Neural cell (in vitro differentiated cells): ENCODE data around the gene NRXN2.

Experiments used
- EP300 ChIP-seq: fragments of 450-650 bp; conservative IDR thresholded peaks from 2 replicates; pipeline ENCODE4 v1.6.1; 2014; ENCODE audit warnings: antibody characterized with exemption, mild to moderate bottlenecking, moderate library complexity; ENCODE audit not compliant: poor library complexity, severe bottlenecking
- EZH2 ChIP-seq: fragments of 200-600, 300-800 bp; shearing (Covaris generic), sonication (generic); IDR thresholded peaks from 2 replicates; pipeline ENCODE4 v1.6.1; 2014; ENCODE audit warnings: antibody characterized with exemption, low read length, borderline replicate concordance, mild to moderate bottlenecking; ENCODE audit not compliant: insufficient read depth, poor library complexity, severe bottlenecking
- POLR2AphosphoS5 ChIP-seq: IDR thresholded peaks from 2 replicates; pipeline ENCODE4 v1.6.1; 2012
- RAD21 ChIP-seq: fragments of 450-650 bp; conservative IDR thresholded peaks from 2 replicates; pipeline ENCODE4 v1.6.1; 2014; ENCODE audit warnings: antibody characterized with exemption, mild to moderate bottlenecking, moderate library complexity
- TAF1 ChIP-seq: IDR thresholded peaks from 2 replicates; pipeline ENCODE4 v1.6.1; 2012; ENCODE audit warnings: low read depth
- TF ChIP-seq, protein P1 (sequence below): fragments of 450-650 bp; IDR thresholded peaks from 2 replicates; pipeline ENCODE4 v1.5.1; 2014; ENCODE audit warnings: antibody characterized with exemption, mild to moderate bottlenecking, moderate library complexity; ENCODE audit not compliant: poor library complexity, severe bottlenecking
- TF ChIP-seq, protein P2 (sequence below): IDR thresholded peaks from 2 replicates; pipeline ENCODE4 v1.6.1; 2012; ENCODE audit warnings: borderline replicate concordance

DNA sequence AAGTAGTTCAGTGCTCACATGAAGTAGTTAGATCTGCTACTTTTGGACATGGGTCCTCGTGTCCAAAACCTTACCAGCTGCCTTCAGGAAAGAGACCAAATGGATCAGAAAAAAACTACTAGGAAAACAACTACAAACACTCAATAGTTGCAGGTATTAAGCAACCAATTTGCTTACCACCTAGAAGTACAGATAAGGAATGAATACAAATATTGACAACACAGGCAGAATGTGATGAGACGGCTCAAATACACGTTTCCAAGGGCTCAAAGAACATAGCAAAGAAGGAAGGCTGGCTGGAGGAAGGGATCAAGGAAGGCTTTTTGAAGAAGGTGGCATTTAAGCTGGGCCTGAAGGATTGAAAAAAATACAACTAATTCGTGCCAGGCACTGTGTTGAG lies 41.8 kb downstream of the NRXN2 start:
- TF ChIP-seq, protein P1, sequence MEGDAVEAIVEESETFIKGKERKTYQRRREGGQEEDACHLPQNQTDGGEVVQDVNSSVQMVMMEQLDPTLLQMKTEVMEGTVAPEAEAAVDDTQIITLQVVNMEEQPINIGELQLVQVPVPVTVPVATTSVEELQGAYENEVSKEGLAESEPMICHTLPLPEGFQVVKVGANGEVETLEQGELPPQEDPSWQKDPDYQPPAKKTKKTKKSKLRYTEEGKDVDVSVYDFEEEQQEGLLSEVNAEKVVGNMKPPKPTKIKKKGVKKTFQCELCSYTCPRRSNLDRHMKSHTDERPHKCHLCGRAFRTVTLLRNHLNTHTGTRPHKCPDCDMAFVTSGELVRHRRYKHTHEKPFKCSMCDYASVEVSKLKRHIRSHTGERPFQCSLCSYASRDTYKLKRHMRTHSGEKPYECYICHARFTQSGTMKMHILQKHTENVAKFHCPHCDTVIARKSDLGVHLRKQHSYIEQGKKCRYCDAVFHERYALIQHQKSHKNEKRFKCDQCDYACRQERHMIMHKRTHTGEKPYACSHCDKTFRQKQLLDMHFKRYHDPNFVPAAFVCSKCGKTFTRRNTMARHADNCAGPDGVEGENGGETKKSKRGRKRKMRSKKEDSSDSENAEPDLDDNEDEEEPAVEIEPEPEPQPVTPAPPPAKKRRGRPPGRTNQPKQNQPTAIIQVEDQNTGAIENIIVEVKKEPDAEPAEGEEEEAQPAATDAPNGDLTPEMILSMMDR, result no peak
- TF ChIP-seq POLR2AphosphoS5 (no peak), EZH2 (no peak), RAD21 (no peak), TAF1 (no peak), EP300 (no peak)
- TF ChIP-seq, protein P2, sequence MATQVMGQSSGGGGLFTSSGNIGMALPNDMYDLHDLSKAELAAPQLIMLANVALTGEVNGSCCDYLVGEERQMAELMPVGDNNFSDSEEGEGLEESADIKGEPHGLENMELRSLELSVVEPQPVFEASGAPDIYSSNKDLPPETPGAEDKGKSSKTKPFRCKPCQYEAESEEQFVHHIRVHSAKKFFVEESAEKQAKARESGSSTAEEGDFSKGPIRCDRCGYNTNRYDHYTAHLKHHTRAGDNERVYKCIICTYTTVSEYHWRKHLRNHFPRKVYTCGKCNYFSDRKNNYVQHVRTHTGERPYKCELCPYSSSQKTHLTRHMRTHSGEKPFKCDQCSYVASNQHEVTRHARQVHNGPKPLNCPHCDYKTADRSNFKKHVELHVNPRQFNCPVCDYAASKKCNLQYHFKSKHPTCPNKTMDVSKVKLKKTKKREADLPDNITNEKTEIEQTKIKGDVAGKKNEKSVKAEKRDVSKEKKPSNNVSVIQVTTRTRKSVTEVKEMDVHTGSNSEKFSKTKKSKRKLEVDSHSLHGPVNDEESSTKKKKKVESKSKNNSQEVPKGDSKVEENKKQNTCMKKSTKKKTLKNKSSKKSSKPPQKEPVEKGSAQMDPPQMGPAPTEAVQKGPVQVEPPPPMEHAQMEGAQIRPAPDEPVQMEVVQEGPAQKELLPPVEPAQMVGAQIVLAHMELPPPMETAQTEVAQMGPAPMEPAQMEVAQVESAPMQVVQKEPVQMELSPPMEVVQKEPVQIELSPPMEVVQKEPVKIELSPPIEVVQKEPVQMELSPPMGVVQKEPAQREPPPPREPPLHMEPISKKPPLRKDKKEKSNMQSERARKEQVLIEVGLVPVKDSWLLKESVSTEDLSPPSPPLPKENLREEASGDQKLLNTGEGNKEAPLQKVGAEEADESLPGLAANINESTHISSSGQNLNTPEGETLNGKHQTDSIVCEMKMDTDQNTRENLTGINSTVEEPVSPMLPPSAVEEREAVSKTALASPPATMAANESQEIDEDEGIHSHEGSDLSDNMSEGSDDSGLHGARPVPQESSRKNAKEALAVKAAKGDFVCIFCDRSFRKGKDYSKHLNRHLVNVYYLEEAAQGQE, result no peak
